ENCODE measurements around the gene NOXO1. TPM values are rescaled to one million over a fixed set of nuclear protein-coding genes. Genes with fewer than 3 reads are reported as not detected.
A peak's percentile ranks its signal among the peaks of the same experiment; 100 is the strongest.

The NOXO1 gene
- total and polyA plus RNA-seq, 7 experiments from 2014 or later: 0.17 to 1.3 (median 0.76) TPM

DNA sequence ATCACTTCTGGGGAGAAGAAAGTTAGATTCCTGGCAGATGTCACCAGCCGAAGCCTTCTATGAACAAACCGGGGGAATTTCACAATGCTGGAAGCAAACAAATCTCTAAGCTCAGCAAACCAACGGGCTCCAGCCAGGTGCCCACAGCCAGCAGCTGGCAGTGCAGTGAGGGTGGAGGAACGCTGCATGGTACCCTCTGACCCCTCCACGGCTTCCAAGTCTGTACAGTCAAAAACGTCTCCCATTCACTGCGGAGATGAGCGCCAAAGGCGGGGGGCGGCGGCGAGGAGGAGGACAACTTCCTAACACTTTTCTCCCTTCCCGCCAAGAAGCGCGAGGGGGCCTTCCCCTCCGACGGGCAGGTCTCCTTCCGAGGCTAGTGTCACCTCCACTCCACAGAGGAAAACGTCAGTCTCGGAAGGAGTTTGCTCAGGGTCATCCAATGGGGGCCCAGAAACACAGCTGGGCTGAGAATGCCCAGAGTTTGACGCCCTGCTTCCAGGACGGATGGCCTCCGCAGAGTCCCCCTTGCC lies 27.4 kb upstream of the NOXO1 start:
- CTCF ChIA-PET: interaction anchor here (0.8 to 1.3 kb wide), 2 partner anchors 144 to 208 kb away, joined by 3 read pairs; no protein-coding TSS in a partner anchor
- Histone ChIP-seq H3K4me3 (ENCODE audit: low read length) (peak overlapping the region; percentile 69), H3K9me3 (ENCODE audit: control insufficient read depth in 2 of 3, low read length in 3 of 3) (no peaks in the 10 kb centered on the region), H3K27ac (ENCODE audit: low read depth, low read length) (peak overlapping the region; percentile 86), H3K27me3 (ENCODE audit: control insufficient read depth in 2 of 2, insufficient read depth in 2 of 2, low read length in 2 of 2) (no peaks in the 10 kb centered on the region), H3K4me1 (ENCODE audit: control insufficient read depth in 2 of 2, insufficient read depth in 2 of 2, low read length in 2 of 2) (peaks cover 36 to 37% of the 10 kb centered on the region in 2 donors), H3K36me3 (ENCODE audit: control insufficient read depth in 2 of 3, insufficient read depth in 3 of 3, low read length in 3 of 3) (no peaks in the 10 kb centered on the region)
- Mint-ChIP-seq H3K9me3 (no peaks in the 10 kb centered on the region), H3K4me3 (peak overlapping the region; percentile 72 to 93 (median 87)), H3K27me3 (no peaks in the 10 kb centered on the region), H3K27ac (peak overlapping the region; percentile 60 to 94 (median 76)), H3K36me3 (peaks cover 0 to 8% (median 0%) of the 10 kb centered on the region in 5 donors), H3K4me1 (peaks cover 22 to 48% (median 35%) of the 10 kb centered on the region in 7 donors)
- intact Hi-C loops (cut with micrococcal nuclease): loop anchor here (1.0 to 5.0 kb wide), 9 partner anchors 15 to 421 kb away; partner anchors contain the start of genes NTHL1 (in 2 of the 2), RPS2 (in 2 of the 2), TSC2 (in 2 of the 2) and CCNF (in 1 of the 2)
- POLR2A ChIA-PET: interaction anchor here (0.6 to 2.9 kb wide), 14 partner anchors 13 to 480 kb away, joined by 3 to 30 read pairs (median 4); partner anchors contain the start of genes GFER, MLST8, NDUFB10 and RPS2
- no peak for ATAC-seq
- DNase-seq: peak in 1 of 9 donors; percentile 35

DNA sequence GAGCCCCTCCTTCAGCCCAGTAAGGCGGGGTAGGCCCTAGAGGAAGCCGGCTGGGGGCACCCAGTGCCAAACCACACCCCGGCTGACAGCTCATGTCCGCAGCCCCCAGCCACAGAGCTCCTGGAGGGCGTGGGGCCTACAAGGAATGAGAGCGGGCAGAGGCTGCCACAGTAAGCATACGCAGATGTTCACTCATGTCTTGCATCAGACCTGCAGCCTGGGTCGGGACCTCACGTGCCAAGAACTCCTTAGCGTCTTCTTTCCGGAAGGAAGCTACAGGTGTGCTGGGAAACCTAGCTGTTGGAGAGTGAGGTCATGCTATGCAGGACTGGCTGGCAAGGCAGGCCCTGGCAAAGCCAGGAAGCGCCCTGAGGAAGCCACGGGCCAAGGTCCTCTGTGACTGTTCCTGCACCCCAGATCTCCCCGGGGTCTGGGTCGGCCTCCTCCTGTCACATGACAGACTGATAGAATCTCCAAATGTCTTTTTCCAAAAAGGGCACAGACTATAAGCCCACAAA lies 26.8 kb upstream of the NOXO1 start:
- Mint-ChIP-seq H3K27ac (peak overlapping the region; percentile 60 to 94 (median 76)), H3K4me3 (peak overlapping the region; percentile 72 to 93 (median 87)), H3K4me1 (peaks cover 22 to 48% (median 35%) of the 10 kb centered on the region in 7 donors), H3K27me3 (no peaks in the 10 kb centered on the region), H3K36me3 (peaks cover 0 to 8% (median 0%) of the 10 kb centered on the region in 5 donors), H3K9me3 (no peaks in the 10 kb centered on the region)
- ATAC-seq: no peak
- intact Hi-C loops (cut with micrococcal nuclease): loop anchor here in 1 of 2 donors (2.0 to 5.0 kb wide), 2 partner anchors 39 to 43 kb away; partner anchors contain the start of genes NTHL1, RPS2 and TSC2
- Histone ChIP-seq H3K4me1 (ENCODE audit: control insufficient read depth in 2 of 2, insufficient read depth in 2 of 2, low read length in 2 of 2) (peaks cover 36 to 38% of the 10 kb centered on the region in 2 donors), H3K9me3 (ENCODE audit: control insufficient read depth in 2 of 3, low read length in 3 of 3) (no peaks in the 10 kb centered on the region), H3K27ac (ENCODE audit: low read depth, low read length) (peak overlapping the region; percentile 86), H3K4me3 (ENCODE audit: low read length) (peak overlapping the region; percentile 69), H3K36me3 (ENCODE audit: control insufficient read depth in 2 of 3, insufficient read depth in 3 of 3, low read length in 3 of 3) (peaks cover 0 to 6% (median 0%) of the 10 kb centered on the region in 3 experiments), H3K27me3 (ENCODE audit: control insufficient read depth in 2 of 2, insufficient read depth in 2 of 2, low read length in 2 of 2) (no peaks in the 10 kb centered on the region)
- DNase-seq: no peak
- POLR2A ChIA-PET: interaction anchor here (0.6 to 2.9 kb wide), 9 partner anchors 12 to 217 kb away, joined by 3 to 30 read pairs (median 4); partner anchors contain the start of genes MLST8, RPS2, TBL3 and TRAF7
- CTCF ChIA-PET: interaction anchor here (1.3 kb wide), 1 partner anchor 145 kb away, joined by 3 read pairs; no protein-coding TSS in a partner anchor

DNA sequence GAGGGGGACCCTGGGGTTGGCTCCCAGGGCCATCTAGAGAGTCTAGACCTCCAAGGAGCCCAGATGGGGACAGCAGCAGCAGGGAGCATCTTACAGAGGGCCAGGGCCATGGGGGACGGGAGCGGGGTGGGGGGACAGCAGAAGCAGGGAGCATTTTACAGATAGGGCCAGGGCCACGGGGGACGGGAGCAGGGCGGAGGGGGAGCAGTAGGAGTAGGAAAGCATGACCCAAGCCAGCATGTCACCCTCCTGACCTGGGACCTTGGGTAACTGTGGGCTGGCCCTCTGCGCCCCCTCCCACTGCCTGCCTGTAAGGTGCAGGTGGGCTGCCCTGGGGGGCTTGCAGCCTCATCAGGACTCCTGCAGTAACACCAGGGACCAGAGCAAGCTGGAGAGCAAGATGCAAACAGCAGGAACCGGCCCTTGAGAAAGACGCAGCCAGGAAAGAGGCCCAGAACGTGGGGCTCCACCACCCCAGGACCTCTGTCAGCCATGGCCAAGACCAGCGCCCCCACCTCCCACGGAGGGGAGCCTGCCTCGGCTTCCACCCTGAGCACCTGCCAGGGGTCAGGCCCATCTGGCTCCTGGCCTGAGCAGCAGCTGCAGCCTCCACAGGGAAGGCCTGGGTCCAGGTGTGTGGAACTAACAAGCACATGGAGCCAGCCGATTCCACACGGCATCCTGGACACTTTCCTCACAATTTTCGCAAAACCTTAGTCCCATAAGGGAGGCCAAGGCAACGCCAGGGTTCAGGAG lies 26.0 kb upstream of the NOXO1 start:
- peak overlapping the region in 7 of 9 donors; percentile 3 to 76 (median 45) for H3K27ac Mint-ChIP-seq
- peak overlapping the region; percentile 3 for H3K4me3 ChIP-seq (ENCODE audit: low read length)
- H3K4me3 Mint-ChIP-seq: peak overlapping the region; percentile 72 to 93 (median 87)
- no peaks in the 10 kb centered on the region for H3K27me3 ChIP-seq (ENCODE audit: control insufficient read depth in 2 of 2, insufficient read depth in 2 of 2, low read length in 2 of 2)
- no peaks in the 10 kb centered on the region for H3K27me3 Mint-ChIP-seq
- peaks cover 0 to 10% (median 0%) of the 10 kb centered on the region in 5 donors for H3K36me3 Mint-ChIP-seq
- H3K4me1 ChIP-seq (ENCODE audit: control insufficient read depth in 2 of 2, insufficient read depth in 2 of 2, low read length in 2 of 2): peaks cover 36 to 38% of the 10 kb centered on the region in 2 donors
- intact Hi-C loops (cut with micrococcal nuclease): loop anchor here in 1 of 2 donors (5.0 kb wide), 1 partner anchor 40 kb away; the partner anchor contains the start of genes NTHL1 and TSC2
- POLR2A ChIA-PET: interaction anchor here (0.6 to 2.9 kb wide), 6 partner anchors 15 to 492 kb away, joined by 3 to 30 read pairs (median 6); partner anchors contain the start of genes RPS2, TBL3 and TRAF7
- H3K27ac ChIP-seq (ENCODE audit: low read depth, low read length): peak overlapping the region; percentile 86
- no peaks in the 10 kb centered on the region for H3K9me3 Mint-ChIP-seq
- H3K9me3 ChIP-seq (ENCODE audit: control insufficient read depth in 2 of 3, low read length in 3 of 3): no peaks in the 10 kb centered on the region
- H3K36me3 ChIP-seq (ENCODE audit: control insufficient read depth in 2 of 3, insufficient read depth in 3 of 3, low read length in 3 of 3): peaks cover 0 to 14% (median 0%) of the 10 kb centered on the region in 3 experiments
- DNase-seq: no peak
- CTCF ChIA-PET: interaction anchor here (1.3 kb wide), 1 partner anchor 146 kb away, joined by 3 read pairs; no protein-coding TSS in a partner anchor
- H3K4me1 Mint-ChIP-seq: peaks cover 22 to 48% (median 35%) of the 10 kb centered on the region in 7 donors
- no peak for ATAC-seq

GRCh38 chr16:2006317-2006716 lies 25.0 kb upstream of the NOXO1 start:
- Histone ChIP-seq H3K36me3 (ENCODE audit: control insufficient read depth in 2 of 3, insufficient read depth in 3 of 3, low read length in 3 of 3) (peaks cover 0 to 23% (median 5%) of the 10 kb centered on the region in 3 experiments), H3K4me3 (ENCODE audit: low read length) (no peak overlapping the region), H3K27ac (ENCODE audit: low read depth, low read length) (no peak overlapping the region), H3K27me3 (ENCODE audit: control insufficient read depth in 2 of 2, insufficient read depth in 2 of 2, low read length in 2 of 2) (no peaks in the 10 kb centered on the region), H3K9me3 (ENCODE audit: control insufficient read depth in 2 of 3, low read length in 3 of 3) (no peaks in the 10 kb centered on the region), H3K4me1 (ENCODE audit: control insufficient read depth in 2 of 2, insufficient read depth in 2 of 2, low read length in 2 of 2) (peaks cover 36 to 38% of the 10 kb centered on the region in 2 donors)
- H3K9me3 Mint-ChIP-seq: no peaks in the 10 kb centered on the region
- DNase-seq: no peak
- peak overlapping the region in 4 of 10 donors; percentile 35 to 87 (median 69) for H3K4me3 Mint-ChIP-seq
- H3K27ac Mint-ChIP-seq: peak overlapping the region in 2 of 9 donors; percentile 49 to 77
- ChIA-PET POLR2A (no interaction called here), CTCF (no interaction called here)
- intact Hi-C loops (cut with micrococcal nuclease): loop anchor here in 1 of 2 donors (5.0 kb wide), 1 partner anchor 41 kb away; the partner anchor contains the start of genes NTHL1 and TSC2
- H3K36me3 Mint-ChIP-seq: peaks cover 0 to 10% (median 0%) of the 10 kb centered on the region in 5 donors
- peaks cover 22 to 48% (median 35%) of the 10 kb centered on the region in 7 donors for H3K4me1 Mint-ChIP-seq
- H3K27me3 Mint-ChIP-seq: no peaks in the 10 kb centered on the region
- no peak for ATAC-seq

- Histone ChIP-seq H3K4me1 (ENCODE audit: control insufficient read depth in 2 of 2, insufficient read depth in 2 of 2, low read length in 2 of 2) (peaks cover 36 to 38% of the 10 kb centered on the region in 2 donors), H3K9me3 (ENCODE audit: control insufficient read depth in 2 of 3, low read length in 3 of 3) (no peaks in the 10 kb centered on the region), H3K27me3 (ENCODE audit: control insufficient read depth in 2 of 2, insufficient read depth in 2 of 2, low read length in 2 of 2) (no peaks in the 10 kb centered on the region), H3K27ac (ENCODE audit: low read depth, low read length) (no peak overlapping the region), H3K4me3 (ENCODE audit: low read length) (no peak overlapping the region), H3K36me3 (ENCODE audit: control insufficient read depth in 2 of 3, insufficient read depth in 3 of 3, low read length in 3 of 3) (peaks cover 0 to 30% (median 5%) of the 10 kb centered on the region in 3 experiments)
- intact Hi-C loops (cut with micrococcal nuclease): loop anchor here in 1 of 2 donors (5.0 kb wide), 1 partner anchor 42 kb away; the partner anchor contains the start of genes NTHL1 and TSC2
- Mint-ChIP-seq H3K36me3 (peaks cover 0 to 12% (median 0%) of the 10 kb centered on the region in 5 donors), H3K4me1 (peaks cover 22 to 48% (median 35%) of the 10 kb centered on the region in 7 donors), H3K27me3 (no peaks in the 10 kb centered on the region), H3K9me3 (no peaks in the 10 kb centered on the region), H3K27ac (peak overlapping the region in 1 of 9 donors; percentile 77), H3K4me3 (peak overlapping the region in 1 of 10 donors; percentile 87)
- ChIA-PET POLR2A (interaction anchor here (1.9 to 2.4 kb wide), 2 partner anchors 41 to 150 kb away, joined by 5 to 7 read pairs; partner anchors contain the start of genes RPS2 and TRAF7), CTCF (interaction anchor here (0.6 kb wide), 1 partner anchor 19 kb away, joined by 3 read pairs; no protein-coding TSS in a partner anchor)
- no peak for ATAC-seq
- no peak for DNase-seq
Measured at GRCh38 chr16:2005646-2006045, 24.4 kb upstream of the NOXO1 start.

Data from naive thymus-derived CD4-positive, alpha-beta T cell (primary cell).